NCI-H2107 (cell line): Measurements from ENCODE around the gene SIRPB2.

Experiments
- DNase-seq: peaks from one replicate; lab custom pipeline; 2025; lab: John Stamatoyannopoulos, UW

The SIRPB2 gene

DNA sequence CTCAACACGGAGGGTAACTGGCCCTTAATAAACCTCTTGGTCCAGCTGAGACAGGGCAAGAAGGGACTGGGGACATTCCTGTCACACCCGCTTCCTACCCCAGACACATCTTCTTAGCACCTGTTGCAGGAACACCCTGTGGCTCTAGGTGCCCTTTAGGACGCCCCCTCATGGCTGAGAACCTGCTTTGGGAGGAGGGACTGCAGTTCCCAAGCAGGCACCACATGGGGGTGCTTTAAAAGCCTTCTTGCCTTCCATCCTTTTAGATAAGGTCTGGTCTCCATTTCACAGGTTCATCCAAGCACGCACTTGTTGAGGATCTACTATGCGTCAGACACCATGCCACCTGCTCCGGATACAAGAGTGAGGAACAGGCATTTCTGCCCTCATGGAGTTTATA lies 51.2 kb downstream of the SIRPB2 start:
- DNase-seq: no peak

DNA sequence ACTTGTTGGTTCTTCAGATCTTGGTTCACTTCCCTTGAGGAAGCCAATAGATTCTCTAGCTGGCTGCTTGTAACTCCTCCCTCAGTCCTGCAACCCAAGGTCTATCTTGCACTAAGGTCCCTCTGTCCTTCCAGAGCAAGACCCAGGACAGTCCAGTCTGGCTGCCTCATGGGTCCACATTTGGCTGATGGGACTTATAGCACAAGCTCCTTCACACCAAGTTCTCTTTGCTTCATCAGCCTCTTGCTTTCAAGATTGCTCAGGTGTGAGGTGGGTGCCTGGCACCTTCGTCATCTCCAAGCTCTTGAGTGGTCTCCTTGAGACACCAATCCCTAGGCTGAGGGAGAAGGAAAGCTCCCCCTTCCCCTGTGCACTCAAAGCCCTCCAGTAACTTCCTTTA lies 52.9 kb downstream of the SIRPB2 start:
- no peak for DNase-seq

DNA sequence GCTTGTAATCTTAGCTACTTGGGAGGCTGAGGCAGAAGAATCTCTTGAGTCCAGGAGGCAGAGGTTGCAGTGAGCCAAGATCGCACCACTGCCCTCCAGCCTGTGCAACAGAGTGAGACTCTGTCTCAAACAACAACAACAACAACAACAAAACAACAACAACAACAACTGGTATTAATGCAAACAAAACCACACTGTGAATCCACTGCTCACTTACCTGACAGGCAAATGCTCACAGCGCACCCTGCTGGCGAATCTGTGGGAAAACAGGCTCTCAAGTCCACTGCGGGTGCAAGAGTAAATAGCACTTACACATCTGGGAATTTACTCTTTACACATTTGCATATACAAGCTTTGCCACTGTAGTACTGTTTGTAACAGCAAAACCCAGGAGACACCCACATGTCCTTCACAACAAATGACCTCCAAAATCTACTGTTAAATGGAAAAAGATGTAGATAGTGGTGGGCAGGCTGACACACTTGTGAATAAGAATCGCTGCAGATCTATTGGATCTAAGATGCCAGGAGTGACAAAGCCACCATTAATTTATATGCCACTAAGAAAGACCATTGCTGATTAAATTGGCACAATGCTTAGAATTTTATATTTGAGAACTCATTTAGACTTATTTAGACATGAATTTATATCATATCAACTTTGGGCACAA lies 53.9 kb downstream of the SIRPB2 start:
- DNase-seq: no peak

DNA sequence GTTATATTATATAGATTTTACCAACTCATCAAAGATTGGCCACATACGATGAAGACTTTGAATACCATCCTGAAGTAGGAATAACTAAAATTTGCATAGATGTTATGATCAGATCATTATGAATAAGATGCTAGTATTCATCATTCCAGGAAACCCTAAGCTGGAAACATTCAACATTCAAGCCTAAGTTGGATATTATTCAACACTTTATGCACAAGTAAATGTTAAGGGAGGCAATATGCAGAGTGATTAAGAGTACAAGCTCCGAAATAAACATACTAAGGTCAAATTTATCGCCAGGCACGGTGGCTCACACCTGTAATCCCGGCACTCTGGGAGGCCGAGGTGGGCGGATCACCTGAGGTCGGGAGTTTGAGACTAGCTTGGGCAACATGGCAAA lies 55.0 kb downstream of the SIRPB2 start:
- no peak for DNase-seq

DNA sequence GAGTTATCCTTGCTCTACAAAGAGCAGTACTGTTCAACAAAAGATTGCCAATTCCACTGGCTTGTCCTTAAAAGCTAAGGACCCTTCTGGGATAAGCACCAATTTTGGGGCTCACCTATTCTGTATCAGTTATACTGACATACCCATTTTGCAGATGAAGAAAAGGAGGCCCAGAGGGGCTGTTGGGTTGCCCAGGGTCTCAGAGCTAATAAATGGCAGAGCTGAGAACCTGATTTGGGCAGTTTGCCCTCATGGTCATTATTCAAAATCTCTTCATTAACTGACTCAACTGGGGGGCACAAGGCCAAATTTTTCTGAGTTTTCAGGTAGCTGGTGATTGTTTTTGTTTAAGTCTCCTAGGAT lies 55.9 kb downstream of the SIRPB2 start:
- DNase-seq: no peak

DNA sequence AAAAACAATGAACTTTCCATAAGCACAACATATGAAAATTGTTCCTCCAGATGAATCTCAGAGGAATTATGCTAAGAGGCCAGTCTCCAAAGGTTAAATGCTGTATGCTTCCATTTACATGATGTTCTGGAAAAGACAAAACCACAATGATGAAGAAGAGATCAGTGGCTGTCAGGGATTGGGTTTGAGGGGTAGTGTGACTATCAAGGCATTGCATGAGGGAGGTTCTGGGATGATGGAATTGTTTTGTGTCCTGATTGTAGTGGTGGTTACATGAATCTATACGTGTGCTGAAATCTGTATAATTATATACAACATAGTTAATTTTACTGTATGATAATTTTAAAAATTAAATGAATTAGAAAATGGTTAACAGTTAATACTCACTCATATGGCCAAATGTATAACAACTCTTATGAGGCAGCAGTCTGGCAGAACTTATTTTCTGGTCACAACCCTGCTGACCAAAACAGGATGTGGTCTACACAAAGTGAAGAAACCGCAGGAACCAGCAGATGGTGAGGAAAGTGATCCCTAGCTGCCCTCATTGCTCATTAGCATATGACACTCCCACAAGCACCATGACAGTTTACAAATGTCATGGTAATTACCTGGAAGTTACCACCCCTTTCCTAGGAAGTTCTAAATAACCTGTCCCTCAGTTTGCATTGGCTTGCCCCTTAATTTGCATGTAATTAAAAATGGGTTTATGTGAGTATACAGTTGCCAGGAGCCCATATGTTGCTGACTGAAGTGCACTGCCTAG lies 56.5 kb downstream of the SIRPB2 start:
- no peak for DNase-seq

DNA sequence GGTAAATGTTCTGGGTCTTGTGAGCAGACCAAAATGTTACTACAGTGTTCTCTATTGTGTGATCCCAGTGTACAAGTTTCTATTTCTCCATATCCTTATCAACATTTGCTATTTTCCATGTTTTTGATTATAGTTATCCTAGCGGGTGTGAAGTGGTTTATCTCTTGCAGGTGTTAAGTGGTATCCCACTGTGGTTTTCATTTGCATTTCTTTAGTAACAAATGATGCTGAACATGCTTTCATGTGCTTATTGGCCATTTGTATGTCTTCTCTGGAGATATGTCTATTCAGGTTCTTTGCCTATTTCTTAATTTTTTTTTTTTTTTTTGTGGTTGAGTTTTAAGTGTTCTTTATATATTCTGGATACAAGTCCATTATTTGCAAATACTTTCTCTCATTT lies 60.1 kb downstream of the SIRPB2 start:
- no peak for DNase-seq

DNA sequence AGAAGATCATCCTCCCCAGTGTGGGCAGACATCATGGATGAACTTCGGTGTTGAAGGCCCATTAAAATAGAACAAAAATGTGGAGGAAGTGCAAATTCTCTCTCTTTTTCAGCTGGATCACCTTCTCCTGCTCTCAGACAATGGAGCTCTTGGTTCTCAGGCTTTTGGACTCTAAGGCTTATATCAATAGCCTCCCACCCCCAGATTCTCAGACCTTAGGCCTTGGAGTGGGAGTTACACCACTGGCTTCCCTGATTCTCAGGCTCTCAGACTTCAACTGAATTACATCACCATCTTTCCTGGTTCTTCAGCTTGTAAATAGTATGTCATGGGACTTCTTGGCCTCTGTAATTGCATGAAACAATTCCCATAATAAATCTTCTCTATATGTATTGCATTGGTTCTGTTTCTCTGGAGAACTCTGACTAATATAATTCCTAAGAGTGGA lies 61.2 kb downstream of the SIRPB2 start:
- DNase-seq: no peak

DNA sequence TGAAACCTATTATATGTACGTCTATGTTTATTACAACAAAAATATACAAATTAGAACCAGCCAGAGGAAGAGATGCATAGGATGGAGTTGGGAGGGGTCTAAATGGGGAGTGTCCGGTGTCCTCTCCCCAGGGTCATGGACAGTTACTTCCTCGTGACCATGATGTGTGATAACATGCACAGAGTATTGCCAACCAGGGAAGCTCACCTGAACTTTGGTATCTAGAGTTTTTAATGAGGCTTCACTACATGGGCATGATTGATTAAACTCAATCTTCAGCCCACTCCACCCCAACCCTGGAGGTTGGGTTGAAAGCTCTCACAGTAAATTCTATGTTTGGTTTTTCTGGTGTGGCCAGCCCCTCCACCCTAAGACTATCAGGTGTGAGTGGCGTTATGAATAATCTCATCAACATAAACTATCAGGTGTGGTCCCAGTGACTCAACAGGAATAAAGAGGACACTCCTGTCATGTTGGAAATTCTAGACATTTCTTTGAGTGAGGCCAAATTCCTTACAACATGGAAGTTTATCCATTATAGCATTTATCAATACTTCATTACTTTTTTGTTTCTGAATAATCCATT lies 62.0 kb downstream of the SIRPB2 start:
- no peak for DNase-seq

DNA sequence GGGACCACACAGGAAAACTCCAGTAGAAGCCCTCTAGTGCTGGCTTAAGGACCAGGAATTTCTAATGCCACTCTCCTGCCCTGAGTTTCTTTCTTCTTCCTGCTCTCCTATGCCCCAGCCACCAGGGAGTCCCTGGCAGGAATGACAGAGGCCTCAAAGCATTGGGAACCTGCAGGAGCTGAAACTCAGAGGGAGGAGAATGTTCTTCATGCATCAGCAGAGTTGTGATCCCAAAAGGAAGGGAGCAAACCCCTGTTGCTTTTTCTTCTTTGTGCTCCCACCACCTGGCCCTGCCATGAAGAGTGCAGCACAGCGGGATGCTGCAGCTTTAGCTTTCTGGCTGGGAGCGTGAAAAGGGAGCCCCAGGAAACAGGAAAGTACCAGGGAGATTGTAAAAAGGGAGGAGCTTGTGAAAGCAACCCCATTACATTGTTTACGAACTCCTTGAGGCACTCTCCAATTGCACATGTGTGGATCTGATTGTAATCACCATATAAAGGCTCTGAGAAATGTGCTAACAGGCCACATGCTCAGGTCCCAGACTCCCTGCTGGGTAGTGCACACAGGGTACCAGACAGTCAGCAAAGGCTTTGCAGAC lies 63.7 kb downstream of the SIRPB2 start:
- peak; percentile 59 for DNase-seq

DNA sequence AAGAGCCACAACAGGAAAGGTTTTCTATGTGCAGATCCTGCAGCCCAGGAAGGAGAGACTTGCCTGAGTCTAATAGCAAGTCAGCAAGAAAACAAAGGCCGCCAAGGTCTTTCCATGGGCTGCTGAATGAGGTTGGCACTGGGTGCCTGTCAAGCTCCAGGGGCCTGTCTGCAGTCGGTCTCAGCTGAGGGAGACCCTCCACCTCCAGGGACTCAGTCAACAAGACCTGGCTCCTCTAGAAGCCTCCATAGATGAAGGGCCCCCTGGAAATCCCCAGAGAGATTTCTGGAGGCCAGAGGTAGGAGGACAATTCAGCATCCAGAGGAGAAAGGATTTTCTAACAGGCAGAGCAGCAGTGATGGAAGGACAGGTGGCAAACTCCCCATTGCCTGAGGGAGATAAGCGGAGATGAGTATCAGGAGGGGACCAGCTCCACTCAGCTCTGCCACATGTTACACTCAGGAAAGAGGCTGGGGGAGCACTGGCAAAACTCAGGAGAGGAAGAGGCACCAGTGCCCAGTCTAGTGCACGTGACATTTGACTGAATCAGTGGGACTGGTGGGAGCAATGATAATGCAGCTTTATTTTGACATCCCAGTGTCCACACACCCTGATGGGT lies 64.9 kb downstream of the SIRPB2 start:
- no peak for DNase-seq
